Stimulated activated CD4-positive, alpha-beta T cell treated with anti-CD3 and anti-CD28 coated beads, TNF-alpha, amount 100 ng/mL, for 24 hours (primary cell): Measurements from ENCODE around the gene TYMP.
"Not testable (repeated sequence)": the region's sequence is repeated elsewhere in the genome, so short reads cannot be mapped to it uniquely, and the experiment has no call there.

Experiments used
- DNase-seq, 3 experiments: peaks; one replicate each; pipeline ENCODE4 v3.0.0-alpha.2; 2020; ENCODE audit warnings: low read depth in 3 of 3

The TYMP gene

DNA sequence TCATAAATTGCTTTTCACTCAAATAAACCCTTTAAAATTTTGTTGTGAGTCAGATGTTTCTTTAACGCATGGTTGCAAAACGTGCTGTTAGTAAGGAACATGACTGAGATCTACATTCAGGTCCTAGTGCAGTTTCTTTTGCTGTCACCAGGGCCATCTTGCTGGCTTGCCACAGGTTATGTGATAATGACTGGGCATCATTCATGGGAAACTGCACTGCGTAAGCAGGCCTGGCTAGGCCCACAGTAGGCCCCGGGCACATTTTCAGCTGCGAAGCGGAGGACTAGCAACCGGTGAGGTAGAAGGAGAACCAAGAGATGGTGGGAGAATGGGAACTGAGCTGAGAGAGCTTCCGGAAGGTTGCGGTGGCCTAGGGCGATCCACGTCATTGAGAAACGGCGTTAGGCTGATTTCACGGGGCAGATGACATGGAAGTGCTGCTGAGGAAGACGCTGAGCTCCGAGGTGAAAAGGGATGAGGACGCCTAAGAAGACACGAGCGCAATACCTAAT, 12.7 kb upstream of the TYMP start:
- no peak for DNase-seq

DNA sequence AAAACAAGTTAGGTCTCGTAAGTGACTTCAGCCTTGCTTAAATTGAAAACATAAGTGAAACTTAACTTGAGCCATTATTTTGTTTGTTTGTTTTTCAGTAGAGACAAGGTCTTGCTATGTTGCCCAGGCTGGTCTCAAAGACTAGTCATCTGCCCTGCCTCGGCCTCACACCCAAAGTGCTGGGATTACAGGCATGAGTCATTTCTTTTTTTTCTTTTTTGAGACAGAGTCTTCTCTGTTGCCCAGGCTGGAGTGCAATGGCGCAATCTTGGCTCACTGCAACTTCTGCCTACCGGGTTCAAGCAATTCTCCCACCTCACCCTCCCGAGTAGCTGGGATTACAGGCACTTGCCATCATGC, 11.8 kb upstream of the TYMP start:
- not testable (repeated sequence) for DNase-seq

- no peak for DNase-seq
Observed at GRCh38 chr22:50540381-50540780, 10.6 kb upstream of the TYMP start.

GRCh38 chr22:50537765-50538164, 8.0 kb upstream of the TYMP start:
- no peak for DNase-seq

GRCh38 chr22:50536226-50536625, 6.4 kb upstream of the TYMP start:
- no peak for DNase-seq

GRCh38 chr22:50535113-50535512, 5.3 kb upstream of the TYMP start:
- DNase-seq = no peak

DNA sequence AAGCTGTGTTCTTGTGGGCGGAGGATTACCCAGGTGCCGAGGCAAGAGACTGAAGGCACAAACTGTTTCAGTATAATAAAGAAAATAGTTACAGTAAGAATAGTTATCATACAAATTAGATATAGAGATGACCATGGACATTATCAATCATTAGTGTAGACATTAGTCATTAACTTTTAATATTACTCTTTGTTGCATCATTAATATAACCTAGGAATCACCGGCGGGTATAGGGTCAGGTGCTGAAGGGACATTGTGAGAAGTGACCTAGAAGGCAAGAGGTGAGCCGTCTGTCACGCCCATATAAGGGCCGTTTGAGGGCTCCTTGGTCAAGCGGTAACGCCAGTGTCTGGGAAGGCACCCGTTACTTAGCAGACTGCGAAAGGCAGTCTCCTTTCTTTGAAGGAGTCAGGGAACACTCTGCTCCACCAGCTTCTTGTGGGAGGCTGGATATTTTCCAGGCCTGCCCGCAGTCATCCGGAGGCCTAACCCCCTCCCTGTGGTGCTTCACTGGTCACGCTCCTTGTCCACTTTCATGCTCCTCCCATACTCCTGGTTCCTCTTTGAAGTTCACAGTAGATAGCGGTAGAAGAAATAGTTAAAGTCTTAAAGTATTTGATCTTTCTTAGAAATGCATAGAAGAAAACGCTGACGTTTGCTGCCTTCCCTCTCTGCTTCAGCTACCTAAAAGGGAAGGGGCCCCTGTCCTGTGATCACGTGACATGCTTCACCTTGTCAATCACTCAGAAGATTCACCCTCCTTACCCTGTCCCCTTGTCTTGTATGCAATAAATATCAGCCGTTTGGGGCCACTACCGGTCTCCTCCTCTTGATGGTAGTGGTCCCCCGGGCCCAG, 4.3 kb upstream of the TYMP start:
- not testable (repeated sequence) for DNase-seq

GRCh38 chr22:50532824-50533796, 3.3 kb upstream of the TYMP start:
- no peak for DNase-seq

DNA sequence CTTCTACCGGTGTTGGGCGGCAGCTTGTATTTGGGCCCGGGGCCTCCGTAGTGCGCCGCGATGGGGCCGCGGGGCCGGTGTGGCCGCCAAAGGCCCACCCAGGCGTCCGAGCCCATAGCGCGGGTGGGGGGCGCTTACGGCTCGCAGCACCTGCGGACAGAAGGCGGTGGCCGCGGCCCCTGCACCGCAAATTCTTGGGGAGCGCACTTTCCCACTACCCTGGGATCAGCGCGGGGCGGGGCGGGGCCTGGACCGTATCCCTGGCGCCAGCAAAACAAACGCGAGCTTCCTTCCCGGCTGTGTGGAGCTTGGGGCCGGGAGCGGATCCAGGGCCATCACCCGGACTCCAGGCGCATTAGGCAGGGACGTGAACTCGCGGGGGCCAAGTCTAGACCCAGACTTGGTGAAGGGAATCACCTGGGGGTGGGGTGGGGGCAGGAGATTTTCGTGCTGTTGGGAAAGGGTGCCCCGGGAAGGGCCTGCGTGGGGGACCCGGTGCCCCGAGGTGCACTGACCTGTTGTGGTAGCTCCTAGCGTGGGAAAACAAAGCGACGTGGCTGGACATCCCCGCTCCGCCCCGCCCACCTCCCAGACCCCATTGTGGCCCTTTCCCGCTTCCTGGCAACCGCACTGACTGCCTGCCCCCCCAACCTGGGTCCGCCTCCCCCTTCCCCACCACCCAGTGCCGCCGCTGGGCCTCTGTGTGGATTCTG, 2.3 kb upstream of the TYMP start:
- no peak for DNase-seq

- peak in 2 of 3 experiments; percentile 51 to 72 for DNase-seq
Observed at GRCh38 chr22:50531546-50531961, 1.7 kb upstream of the TYMP start.

DNA sequence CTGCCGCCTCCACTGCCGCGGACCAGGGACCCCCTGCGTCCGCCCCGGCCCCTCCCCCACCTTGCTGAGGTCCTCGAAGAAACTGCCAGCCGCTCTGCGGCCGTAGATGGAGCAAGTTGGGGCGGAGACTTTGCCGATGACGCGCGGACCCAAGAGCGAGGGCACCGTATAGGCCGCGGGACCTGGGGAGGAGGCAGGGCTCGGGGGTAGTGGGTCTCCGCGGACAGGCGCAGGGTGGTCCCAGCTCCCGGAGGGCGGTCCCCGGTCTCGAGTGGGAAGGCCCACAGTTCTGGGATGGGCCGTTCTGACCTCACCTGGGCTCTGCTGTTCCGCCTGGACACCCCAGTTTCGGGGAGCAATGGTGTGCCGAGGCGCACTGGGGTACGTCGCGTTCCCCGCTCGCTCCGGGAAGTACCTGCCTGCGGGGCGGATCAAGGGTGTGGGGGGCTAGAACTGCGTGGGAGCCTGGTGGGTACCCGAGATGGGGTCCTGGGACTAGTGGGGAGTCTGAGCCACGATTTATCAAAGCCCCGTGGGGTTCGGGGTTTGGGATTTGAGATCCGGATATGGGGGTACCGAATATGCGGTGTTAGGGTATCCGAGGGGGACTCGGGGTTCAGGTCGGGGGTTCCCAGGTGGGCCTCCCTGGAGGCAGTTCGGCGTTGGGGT, 1.2 kb upstream of the TYMP start:
- DNase-seq = peak; percentile 66 to 83 (median 67)

DNA sequence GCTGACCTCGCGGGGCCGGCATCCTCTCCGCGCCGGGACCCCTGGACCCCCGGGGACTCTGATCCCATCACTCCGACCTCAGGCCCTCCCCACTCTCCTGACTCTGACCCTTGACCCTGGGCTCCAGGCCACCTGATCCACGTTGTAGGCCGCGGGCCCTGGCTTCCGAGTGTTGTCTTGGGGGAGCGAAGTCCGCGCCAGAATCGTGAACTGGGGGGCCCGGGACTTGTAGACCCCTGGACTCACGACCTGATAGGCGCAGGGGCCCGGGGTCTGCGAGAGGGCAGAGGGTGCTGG, 716 bp upstream of the TYMP start:
- DNase-seq = no peak

- DNase-seq = no peak
Observed at GRCh38 chr22:50529416-50529896, 356 bp downstream of the TYMP start.

DNA sequence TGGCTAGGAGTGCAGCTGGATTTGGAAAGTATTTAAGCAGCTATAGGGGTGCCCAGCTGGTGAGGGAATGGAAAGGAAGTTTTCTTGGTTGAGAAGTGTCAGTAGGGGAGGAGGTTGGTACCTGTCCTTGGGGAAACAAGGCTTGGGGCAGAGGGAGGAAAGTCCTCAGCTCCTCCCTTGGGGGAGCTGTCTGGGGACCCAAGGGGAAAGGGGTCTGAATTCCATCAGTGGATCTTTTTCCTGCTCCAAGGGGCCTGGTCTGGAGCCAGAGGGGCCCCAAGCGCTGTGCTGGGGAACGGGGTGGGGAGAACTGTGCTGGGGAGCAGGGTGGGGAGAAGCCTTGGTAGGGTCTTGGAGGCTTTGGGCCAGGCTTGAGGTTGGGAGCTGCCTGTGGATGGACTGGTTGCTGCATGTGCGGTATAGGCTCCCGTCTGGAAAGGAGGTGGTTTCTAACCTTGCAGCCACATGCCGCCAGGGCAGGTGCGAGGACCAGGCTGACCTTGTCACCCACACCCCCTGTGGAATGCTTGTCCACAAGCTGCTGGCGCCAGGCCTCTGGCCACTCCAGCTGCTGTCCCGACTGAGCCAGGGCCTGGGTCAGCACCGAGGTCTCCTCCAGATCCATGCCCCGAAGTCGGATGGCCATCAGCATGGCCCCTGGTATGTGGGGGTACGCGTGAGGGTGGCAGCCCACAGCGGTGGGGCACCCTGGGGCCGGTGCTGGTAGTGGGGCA, 963 bp downstream of the TYMP start:
- no peak for DNase-seq

DNA sequence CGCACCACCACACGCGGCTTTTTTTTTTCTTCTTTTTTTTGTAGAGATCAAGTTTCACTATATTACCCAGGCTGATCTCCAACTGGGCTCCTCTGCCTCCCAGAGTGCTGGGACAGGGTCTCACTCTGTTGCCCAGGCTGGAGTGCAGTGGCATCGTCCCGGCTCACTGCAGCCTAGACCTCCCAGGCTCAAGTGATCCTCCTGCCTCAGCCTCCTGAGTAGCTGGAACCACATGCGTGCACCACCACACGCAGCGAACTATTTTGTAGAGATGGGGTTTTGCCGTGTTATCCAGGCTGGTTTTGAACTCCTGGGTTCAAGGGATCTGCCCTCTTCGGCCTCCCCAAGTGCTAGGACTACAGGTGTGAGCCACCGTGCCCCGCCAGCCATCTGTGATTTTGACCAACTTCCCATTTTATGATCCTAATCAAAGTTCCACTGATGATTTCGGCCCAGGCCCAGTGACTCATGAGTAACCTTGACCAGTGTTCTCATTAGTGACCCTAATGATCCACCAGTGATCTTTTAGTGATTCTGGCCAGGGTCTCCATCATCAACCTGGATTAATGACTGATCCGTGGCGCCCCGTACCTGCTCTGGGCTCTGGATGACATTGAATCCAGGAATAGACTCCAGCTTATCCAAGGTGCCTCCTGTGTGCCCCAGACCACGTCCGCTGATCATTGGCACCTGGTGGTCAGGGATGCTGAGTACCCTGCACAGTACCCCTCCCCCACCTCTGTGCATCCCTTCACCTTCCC, 1.7 kb downstream of the TYMP start:
- DNase-seq = no peak

- peak in 1 of 3 experiments; percentile 56 for DNase-seq
Observed at GRCh38 chr22:50526834-50527801, 2.7 kb downstream of the TYMP start.

DNA sequence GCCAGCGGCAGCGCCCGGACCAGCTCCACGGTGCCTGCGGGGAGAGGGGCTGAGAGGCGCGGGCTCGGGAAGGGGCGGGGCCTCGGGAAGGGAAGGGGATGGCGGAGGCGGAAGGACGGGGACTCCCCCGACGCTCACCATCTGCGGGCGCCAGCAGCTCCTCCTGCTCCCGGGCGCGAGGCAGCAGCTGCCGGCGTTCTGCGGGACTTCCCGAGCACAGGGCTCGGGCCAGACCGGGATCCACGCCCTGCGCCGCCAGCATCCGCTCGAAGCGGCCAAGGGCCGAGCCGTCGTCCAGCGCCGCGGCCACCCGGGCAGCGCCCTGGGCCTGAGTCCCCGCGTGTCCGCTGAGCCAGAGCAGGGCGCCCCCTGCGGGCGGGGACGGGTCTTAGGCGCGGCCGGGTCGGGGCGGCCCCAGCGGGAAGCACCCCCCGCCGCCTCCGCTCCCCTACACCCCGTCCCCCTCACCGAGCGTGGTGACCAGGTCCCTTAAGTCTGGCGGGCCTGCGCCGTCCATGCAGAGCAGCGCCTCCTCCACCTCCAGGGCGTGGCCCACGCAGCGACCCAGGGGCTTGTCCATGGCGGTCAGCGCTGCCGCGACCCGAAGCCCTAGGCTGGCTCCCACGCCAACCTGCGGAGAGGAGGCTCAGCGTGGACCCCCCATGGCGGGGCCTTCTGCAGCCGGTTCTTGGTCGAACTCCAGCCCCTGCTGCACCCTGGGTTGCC, 3.5 kb downstream of the TYMP start:
- peak; percentile 60 to 91 (median 76) for DNase-seq

GRCh38 chr22:50525858-50526107, 4.0 kb downstream of the TYMP start:
- DNase-seq = no peak
